Loucy (cell line): ENCODE measurements around the gene TBKBP1.

Experiments used
- H2AFZ ChIP-seq: fragments of 200-600 bp; sonication (generic); 2 replicates; pipeline ENCODE4 v1.6.0; 2016; ENCODE audit warnings: antibody characterized with exemption, mild to moderate bottlenecking, low read length, moderate library complexity
- H3F3A ChIP-seq: fragments of 200-600 bp; 2 replicates; pipeline ENCODE4 v1.6.0; 2016; ENCODE audit warnings: antibody characterized with exemption, low read depth, mild to moderate bottlenecking
- H3K27me3 ChIP-seq: fragments of 200-600 bp; sonication (generic); 2 replicates; pipeline ENCODE4 v1.6.1; 2014; ENCODE audit warnings: low read length, mild to moderate bottlenecking; ENCODE audit not compliant: insufficient read depth, poor library complexity, severe bottlenecking
- H3K36me3 ChIP-seq: fragments of 200-600 bp; sonication (generic); 2 replicates; pipeline ENCODE4 v1.6.1; 2016; ENCODE audit warnings: low read length; ENCODE audit not compliant: insufficient read depth
- H3K4me1 ChIP-seq: fragments of 200-600 bp; sonication (generic); 2 replicates; pipeline ENCODE4 v1.5.1; 2014; ENCODE audit warnings: low read length, mild to moderate bottlenecking; ENCODE audit not compliant: insufficient read depth, poor library complexity, severe bottlenecking
- H3K4me2 ChIP-seq: fragments of 200-600 bp; sonication (generic); 2 replicates; pipeline ENCODE4 v1.6.0; 2014; ENCODE audit warnings: antibody characterized with exemption, low read length, low read depth, mild to moderate bottlenecking; ENCODE audit not compliant: poor library complexity, severe bottlenecking
- H3K4me3 ChIP-seq: fragments of 200-600 bp; sonication (generic); 2 replicates; pipeline ENCODE4 v1.5.1; 2014; ENCODE audit warnings: low read length, mild to moderate bottlenecking, mixed read lengths; ENCODE audit not compliant: poor library complexity, severe bottlenecking
- H3K79me2 ChIP-seq: fragments of 200-600 bp; sonication (generic); 2 replicates; pipeline ENCODE4 v1.6.1; 2014; ENCODE audit warnings: low read length; ENCODE audit not compliant: insufficient read depth
- H3K9ac ChIP-seq: fragments of 200-600 bp; sonication (generic); 2 replicates; pipeline ENCODE4 v1.6.0; 2014; ENCODE audit warnings: mild to moderate bottlenecking, low read depth, low read length, moderate library complexity; ENCODE audit not compliant: poor library complexity, severe bottlenecking
- H3K9me2 ChIP-seq: fragments of 200-600 bp; sonication (generic); replicated peaks from 2 replicates; pipeline ENCODE4 v1.6.1; 2016; ENCODE audit warnings: low read depth, low read length, mixed read lengths
- H3K9me3 ChIP-seq: fragments of 200-600 bp; sonication (generic); 2 replicates; pipeline ENCODE4 v1.6.1; 2014; ENCODE audit warnings: mild to moderate bottlenecking, antibody characterized with exemption, low read length, low read depth; ENCODE audit not compliant: insufficient read depth
- H4K20me1 ChIP-seq: fragments of 200-600 bp; sonication (generic); 2 replicates; pipeline ENCODE4 v1.6.0; 2014; ENCODE audit warnings: antibody characterized with exemption, low read length, mild to moderate bottlenecking; ENCODE audit not compliant: insufficient read depth, poor library complexity, severe bottlenecking
- CTCF ChIP-seq: fragments of 200-600 bp; sonication (generic); conservative IDR thresholded peaks from 2 replicates; pipeline ENCODE4 v1.5.1; 2014; ENCODE audit warnings: mild to moderate bottlenecking, antibody characterized with exemption, low read length
- EZH2phosphoT487 ChIP-seq: fragments of 200-600 bp; IDR thresholded peaks from 2 replicates; pipeline ENCODE4 v1.6.1; 2018; ENCODE audit warnings: antibody characterized with exemption, mild to moderate bottlenecking, moderate library complexity, borderline replicate concordance

Gene TBKBP1

GRCh38 chr17:47665655-47666054 is 28.3 kb upstream of the TBKBP1 start:
- H3K4me1 ChIP-seq: peaks cover 7% of the 10 kb centered on the region
- H3K4me2 ChIP-seq: no peak overlapping the region
- no peak for TF ChIP-seq EZH2phosphoT487
- TF ChIP-seq CTCF: no peak
- no peaks in the 10 kb centered on the region for H3K9me3 ChIP-seq
- peaks cover 11% of the 10 kb centered on the region for H3F3A ChIP-seq
- H3K27me3 ChIP-seq: no peaks in the 10 kb centered on the region
- H2AFZ ChIP-seq: no peak overlapping the region
- H3K79me2 ChIP-seq: peaks cover 35% of the 10 kb centered on the region
- no peak overlapping the region for H3K9ac ChIP-seq
- H3K36me3 ChIP-seq: peaks cover 94% of the 10 kb centered on the region
- H3K4me3 ChIP-seq: no peak overlapping the region
- no peaks in the 10 kb centered on the region for H3K9me2 ChIP-seq
- H4K20me1 ChIP-seq: peaks cover 39% of the 10 kb centered on the region

DNA sequence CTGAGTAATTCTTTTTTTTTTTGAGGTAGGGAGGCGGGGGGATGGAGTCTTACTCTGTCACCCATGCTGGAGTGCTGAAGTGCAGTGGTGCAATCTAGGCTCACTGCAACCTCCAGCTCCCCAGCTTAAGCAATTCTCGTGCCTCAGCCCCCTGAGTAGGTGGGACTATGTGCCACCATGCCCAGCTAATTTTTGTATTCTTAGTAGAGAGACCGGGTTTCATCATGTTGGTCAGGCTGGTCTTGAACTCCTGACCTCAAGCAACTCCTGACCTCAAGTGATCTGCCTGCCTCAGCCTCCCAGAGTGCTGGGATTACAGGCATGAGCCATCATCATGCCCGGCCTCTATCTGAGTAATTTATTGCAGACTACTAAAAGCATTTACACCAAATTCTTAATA is 24.9 kb upstream of the TBKBP1 start:
- Histone ChIP-seq H2AFZ (no peak overlapping the region), H3K4me3 (no peak overlapping the region), H3K9me3 (no peaks in the 10 kb centered on the region), H3K27me3 (no peaks in the 10 kb centered on the region), H4K20me1 (peaks cover 45% of the 10 kb centered on the region), H3K9ac (no peak overlapping the region), H3F3A (peaks cover 1% of the 10 kb centered on the region), H3K4me2 (no peak overlapping the region), H3K4me1 (peaks cover 7% of the 10 kb centered on the region), H3K79me2 (peaks cover 31% of the 10 kb centered on the region), H3K9me2 (no peaks in the 10 kb centered on the region), H3K36me3 (peaks cover 92% of the 10 kb centered on the region)
- TF ChIP-seq EZH2phosphoT487 (no peak), CTCF (no peak)

GRCh38 chr17:47670064-47670463 is 23.9 kb upstream of the TBKBP1 start:
- Histone ChIP-seq H3F3A (no peaks in the 10 kb centered on the region; the same call in 1 of the 2 replicates), H3K79me2 (peaks cover 25% of the 10 kb centered on the region), H3K27me3 (no peaks in the 10 kb centered on the region), H3K36me3 (peaks cover 93% of the 10 kb centered on the region), H3K4me1 (peaks cover 7% of the 10 kb centered on the region), H3K9me2 (no peaks in the 10 kb centered on the region), H4K20me1 (peaks cover 35% of the 10 kb centered on the region), H3K4me3 (no peak overlapping the region), H3K4me2 (no peak overlapping the region), H3K9me3 (no peaks in the 10 kb centered on the region), H2AFZ (no peak overlapping the region), H3K9ac (no peak overlapping the region)
- TF ChIP-seq EZH2phosphoT487 (no peak), CTCF (no peak)
